Measurements from ENCODE around the gene C2. TPM values are rescaled to one million over a fixed set of nuclear protein-coding genes. Genes with fewer than 3 reads are reported as not detected.

Gene C2
- total RNA-seq, 1 experiment from 2014 or later: 0.66 TPM

DNA sequence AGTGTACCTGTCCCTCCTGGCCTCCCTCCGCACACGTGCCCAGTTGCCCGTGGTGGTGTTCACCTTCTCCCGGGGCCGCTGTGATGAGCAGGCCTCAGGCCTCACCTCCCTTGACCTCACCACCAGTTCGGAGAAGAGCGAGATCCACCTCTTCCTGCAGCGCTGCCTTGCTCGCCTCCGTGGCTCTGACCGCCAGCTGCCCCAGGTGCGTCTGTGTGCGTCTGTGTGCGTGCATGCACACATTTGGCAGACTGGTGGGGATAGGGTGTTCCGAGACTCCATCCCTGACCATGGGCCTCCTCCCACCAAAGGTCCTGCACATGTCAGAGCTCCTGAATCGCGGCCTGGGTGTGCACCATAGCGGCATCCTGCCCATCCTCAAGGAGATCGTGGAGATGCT lies 36.4 kb downstream of the C2 start:
- no peak overlapping the region for H3K56ac ChIP-seq (ENCODE audit: insufficient read length, low read depth, low read length)
- no peaks in the 10 kb centered on the region; the same call in 1 of the 2 replicates for H3K27me3 Mint-ChIP-seq (ENCODE audit: low read depth)
- H3K36me3 Mint-ChIP-seq (ENCODE audit: insufficient read depth in 1 of 3, low read depth in 3 of 3): peaks cover 38 to 84% (median 84%) of the 10 kb centered on the region in 3 experiments; a peak in 6 of 7 replicates
- no peak overlapping the region for H3K23ac ChIP-seq (ENCODE audit: insufficient read length, low read depth, low read length)
- no peak overlapping the region for H3K4ac ChIP-seq (ENCODE audit: low read depth, low read length)
- no peak overlapping the region for H4K91ac ChIP-seq (ENCODE audit: insufficient read length, low read depth, low read length)
- no peak overlapping the region for H4K8ac ChIP-seq (replicated peaks; ENCODE audit: insufficient read length, low read depth, low read length)
- no peaks in the 10 kb centered on the region for H4K20me1 ChIP-seq (ENCODE audit: control insufficient read depth, insufficient read depth, insufficient read length)
- peak overlapping the region in 1 of 3 experiments; percentile 20; a peak in 1 of 7 replicates for H3K27ac Mint-ChIP-seq
- H3K9me3 Mint-ChIP-seq: no peaks in the 10 kb centered on the region; a peak in 1 of 5 replicates
- WGBS (ENCODE audit: extremely low coverage, insufficient read length, low lambda C conversion rate): no CpG with 5 or more reads among the region's 19 CpGs
- no peak overlapping the region for H2BK5ac ChIP-seq (ENCODE audit: insufficient read length, low read length)
- H3K4me1 ChIP-seq (ENCODE audit: insufficient read depth, low read length): no peaks in the 10 kb centered on the region
- no peak overlapping the region for H3K4me3 Mint-ChIP-seq
- H2BK120ac ChIP-seq (ENCODE audit: low read depth, low read length, poor library complexity, severe bottlenecking): no peak overlapping the region
- H2BK15ac ChIP-seq (ENCODE audit: low read depth, low read length): no peak overlapping the region
- H3K79me1 ChIP-seq (ENCODE audit: insufficient read depth, low read depth, low read length, poor library complexity, severe bottlenecking): no peaks in the 10 kb centered on the region
- H3K4me2 ChIP-seq (ENCODE audit: insufficient read depth, insufficient read length, low read length): no peak overlapping the region
- H3K9ac ChIP-seq (ENCODE audit: extremely low read depth, insufficient read length, low read length): no peak overlapping the region
- DNase-seq: no peak
- TF ChIP-seq, protein P1, sequence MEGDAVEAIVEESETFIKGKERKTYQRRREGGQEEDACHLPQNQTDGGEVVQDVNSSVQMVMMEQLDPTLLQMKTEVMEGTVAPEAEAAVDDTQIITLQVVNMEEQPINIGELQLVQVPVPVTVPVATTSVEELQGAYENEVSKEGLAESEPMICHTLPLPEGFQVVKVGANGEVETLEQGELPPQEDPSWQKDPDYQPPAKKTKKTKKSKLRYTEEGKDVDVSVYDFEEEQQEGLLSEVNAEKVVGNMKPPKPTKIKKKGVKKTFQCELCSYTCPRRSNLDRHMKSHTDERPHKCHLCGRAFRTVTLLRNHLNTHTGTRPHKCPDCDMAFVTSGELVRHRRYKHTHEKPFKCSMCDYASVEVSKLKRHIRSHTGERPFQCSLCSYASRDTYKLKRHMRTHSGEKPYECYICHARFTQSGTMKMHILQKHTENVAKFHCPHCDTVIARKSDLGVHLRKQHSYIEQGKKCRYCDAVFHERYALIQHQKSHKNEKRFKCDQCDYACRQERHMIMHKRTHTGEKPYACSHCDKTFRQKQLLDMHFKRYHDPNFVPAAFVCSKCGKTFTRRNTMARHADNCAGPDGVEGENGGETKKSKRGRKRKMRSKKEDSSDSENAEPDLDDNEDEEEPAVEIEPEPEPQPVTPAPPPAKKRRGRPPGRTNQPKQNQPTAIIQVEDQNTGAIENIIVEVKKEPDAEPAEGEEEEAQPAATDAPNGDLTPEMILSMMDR (conservative IDR thresholded peaks at IDR 0.05): no peak
- no peak overlapping the region for H3K14ac ChIP-seq (ENCODE audit: insufficient read depth, low read length)
- H3K79me2 ChIP-seq (ENCODE audit: insufficient read depth, low read length): no peaks in the 10 kb centered on the region
- H2BK12ac ChIP-seq (ENCODE audit: insufficient read length, low read depth, low read length): no peak overlapping the region
- H2AFZ ChIP-seq (ENCODE audit: low read length): no peak overlapping the region
- H3K27ac ChIP-seq (ENCODE audit: insufficient read length, low read depth, low read length): no peak overlapping the region
- H3K27me3 ChIP-seq (ENCODE audit: insufficient read depth, low read length): no peaks in the 10 kb centered on the region
- peaks cover 5% of the 10 kb centered on the region for H3K23me2 ChIP-seq (ENCODE audit: insufficient read length, low read depth, low read length, poor library complexity, severe bottlenecking)
- no peak overlapping the region for H4K5ac ChIP-seq (ENCODE audit: insufficient read length, low read depth, low read length)
- no peak overlapping the region for H3T11ph ChIP-seq (ENCODE audit: low read length)
- H2AK5ac ChIP-seq (ENCODE audit: insufficient read length, low read length): no peak overlapping the region
- no peak overlapping the region for H2BK20ac ChIP-seq (ENCODE audit: low read depth, low read length, poor library complexity, severe bottlenecking)
- no peaks in the 10 kb centered on the region for H3K9me3 ChIP-seq (ENCODE audit: control insufficient read depth, low read depth, low read length)
- H3K18ac ChIP-seq (ENCODE audit: insufficient read length, low read depth, low read length): no peak overlapping the region
- peaks cover 8 to 10% of the 10 kb centered on the region in 2 experiments for H3K4me1 Mint-ChIP-seq

Data from H9 (cell line).